VCaP (cell line): ENCODE measurements around the gene GPRC5B.

ENCODE experiments used
- H3K27ac ChIP-seq: fragments of 450-650 bp; 2 replicates; pipeline ENCODE4 v1.5.1; 2017
- TF ChIP-seq, protein P1 (sequence below): fragments of 450-650 bp; conservative IDR thresholded peaks from 2 replicates; pipeline ENCODE4 v1.5.1; 2017; ENCODE audit warnings: mild to moderate bottlenecking, moderate library complexity

GPRC5B gene

DNA sequence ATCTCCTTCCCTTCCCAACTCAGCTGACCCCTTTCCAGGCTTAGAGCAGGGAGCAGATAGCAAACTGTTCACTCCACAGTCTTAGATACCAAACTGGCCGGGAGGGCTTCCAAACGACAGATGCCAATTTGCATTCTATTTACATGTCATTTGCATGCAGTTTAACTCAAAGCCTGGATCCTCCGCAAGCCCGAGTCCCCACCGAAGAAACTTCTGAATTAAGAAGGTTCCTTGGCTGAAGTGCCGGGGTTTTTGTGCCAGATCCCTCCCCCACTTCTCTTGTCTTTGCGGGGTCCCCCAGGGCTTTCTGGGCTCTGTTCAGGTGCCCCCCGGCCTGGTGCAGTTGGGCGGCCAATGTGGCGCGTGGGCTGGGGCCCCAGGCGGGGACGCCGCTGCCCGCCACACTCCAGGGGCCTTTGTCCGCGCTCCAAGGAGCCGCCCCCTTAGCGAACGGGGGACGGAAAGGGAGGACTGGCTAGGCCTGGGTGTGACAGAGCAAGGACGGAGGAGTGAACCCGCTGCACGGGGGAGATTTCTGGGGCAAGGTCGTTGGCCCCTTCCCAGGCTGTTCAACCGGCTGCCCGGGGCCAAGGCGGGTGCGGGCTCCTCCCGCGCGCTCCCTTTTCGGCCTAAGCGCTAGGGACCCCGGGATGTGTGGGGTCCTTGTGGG, 1.2 kb downstream of the GPRC5B start:
- no peak overlapping the region for H3K27ac ChIP-seq
- TF ChIP-seq, protein P1, sequence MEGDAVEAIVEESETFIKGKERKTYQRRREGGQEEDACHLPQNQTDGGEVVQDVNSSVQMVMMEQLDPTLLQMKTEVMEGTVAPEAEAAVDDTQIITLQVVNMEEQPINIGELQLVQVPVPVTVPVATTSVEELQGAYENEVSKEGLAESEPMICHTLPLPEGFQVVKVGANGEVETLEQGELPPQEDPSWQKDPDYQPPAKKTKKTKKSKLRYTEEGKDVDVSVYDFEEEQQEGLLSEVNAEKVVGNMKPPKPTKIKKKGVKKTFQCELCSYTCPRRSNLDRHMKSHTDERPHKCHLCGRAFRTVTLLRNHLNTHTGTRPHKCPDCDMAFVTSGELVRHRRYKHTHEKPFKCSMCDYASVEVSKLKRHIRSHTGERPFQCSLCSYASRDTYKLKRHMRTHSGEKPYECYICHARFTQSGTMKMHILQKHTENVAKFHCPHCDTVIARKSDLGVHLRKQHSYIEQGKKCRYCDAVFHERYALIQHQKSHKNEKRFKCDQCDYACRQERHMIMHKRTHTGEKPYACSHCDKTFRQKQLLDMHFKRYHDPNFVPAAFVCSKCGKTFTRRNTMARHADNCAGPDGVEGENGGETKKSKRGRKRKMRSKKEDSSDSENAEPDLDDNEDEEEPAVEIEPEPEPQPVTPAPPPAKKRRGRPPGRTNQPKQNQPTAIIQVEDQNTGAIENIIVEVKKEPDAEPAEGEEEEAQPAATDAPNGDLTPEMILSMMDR = no peak

DNA sequence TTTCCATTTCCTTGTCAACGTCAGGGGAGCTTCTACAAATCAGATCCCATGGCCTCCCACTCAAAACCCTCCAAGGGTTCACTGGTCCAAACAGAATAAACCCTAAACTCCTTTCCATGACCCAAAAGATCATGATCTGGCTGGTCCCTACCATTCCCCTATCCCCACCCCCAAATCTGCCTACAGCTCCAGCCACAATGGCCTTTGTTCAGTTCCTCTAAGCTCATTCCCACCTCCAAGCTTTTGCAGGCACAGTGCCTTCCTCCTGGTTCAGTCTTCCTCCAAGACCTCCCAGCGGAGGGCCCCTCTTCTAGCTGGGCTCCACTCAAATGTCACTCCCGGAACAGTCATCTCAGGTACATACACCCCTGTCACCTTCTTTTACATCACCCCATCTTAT, 2.0 kb downstream of the GPRC5B start:
- no peak overlapping the region for H3K27ac ChIP-seq
- TF ChIP-seq, protein P1 = no peak

DNA sequence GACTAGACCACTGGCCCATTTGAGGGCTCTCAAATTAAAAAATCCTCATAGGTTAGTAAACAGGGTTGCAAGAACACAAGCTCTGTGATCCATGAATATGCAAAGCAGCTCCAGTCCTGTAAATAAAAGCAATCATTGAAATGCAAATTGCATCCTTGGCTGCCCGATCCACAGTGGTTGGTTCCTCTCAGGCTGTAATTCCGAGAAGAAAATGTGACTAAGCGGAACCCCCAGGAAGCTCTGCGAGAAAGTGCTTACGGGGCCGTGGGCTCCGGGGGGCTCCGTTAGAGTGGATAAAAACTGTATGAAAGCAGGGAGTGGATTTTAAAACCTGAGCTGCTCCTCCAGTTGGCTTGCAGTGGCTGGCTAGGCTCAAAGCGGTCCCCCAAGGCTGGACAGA, 2.5 kb downstream of the GPRC5B start:
- TF ChIP-seq, protein P1 = no peak
- no peak overlapping the region for H3K27ac ChIP-seq

DNA sequence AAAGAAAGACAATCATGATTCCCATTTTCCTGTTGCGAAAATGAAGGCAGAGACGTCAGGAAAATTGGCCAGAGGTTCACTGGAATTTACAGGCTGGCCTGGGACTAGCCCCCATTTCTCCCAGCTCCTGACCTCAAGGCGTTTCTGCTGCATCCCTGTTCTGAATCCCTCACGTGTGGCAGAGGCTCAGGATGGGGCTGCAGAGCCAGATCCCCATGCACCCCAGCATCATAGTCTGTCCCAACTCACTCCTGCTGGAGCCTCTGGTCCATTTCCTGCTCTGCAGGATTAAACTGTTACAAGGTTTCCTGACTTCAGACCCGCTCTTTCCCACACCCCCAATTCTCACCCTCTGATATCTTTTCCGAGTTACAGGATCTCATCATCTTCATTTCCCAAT, 2.9 kb downstream of the GPRC5B start:
- TF ChIP-seq, protein P1 = no peak
- H3K27ac ChIP-seq = no peak overlapping the region

DNA sequence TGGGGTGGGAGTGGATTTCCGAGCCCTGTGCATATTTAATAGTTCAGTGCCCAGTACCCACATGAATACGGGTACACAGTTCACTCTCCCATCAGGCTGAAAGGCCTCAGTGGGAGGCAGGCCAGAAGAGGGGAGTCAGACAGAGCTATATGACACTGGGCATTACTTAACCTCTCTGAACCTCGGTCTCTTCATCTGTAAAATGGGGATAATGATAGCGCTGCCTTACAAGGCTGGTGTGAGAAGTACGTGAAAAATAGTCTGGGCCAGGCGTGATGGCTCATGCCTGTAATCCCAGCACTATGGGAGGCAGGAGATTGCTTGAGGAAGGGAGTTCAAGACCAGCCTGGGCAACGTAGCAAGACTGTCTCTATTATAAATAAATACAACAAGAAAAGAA, 3.6 kb downstream of the GPRC5B start:
- H3K27ac ChIP-seq = no peak overlapping the region
- TF ChIP-seq, protein P1 = no peak

DNA sequence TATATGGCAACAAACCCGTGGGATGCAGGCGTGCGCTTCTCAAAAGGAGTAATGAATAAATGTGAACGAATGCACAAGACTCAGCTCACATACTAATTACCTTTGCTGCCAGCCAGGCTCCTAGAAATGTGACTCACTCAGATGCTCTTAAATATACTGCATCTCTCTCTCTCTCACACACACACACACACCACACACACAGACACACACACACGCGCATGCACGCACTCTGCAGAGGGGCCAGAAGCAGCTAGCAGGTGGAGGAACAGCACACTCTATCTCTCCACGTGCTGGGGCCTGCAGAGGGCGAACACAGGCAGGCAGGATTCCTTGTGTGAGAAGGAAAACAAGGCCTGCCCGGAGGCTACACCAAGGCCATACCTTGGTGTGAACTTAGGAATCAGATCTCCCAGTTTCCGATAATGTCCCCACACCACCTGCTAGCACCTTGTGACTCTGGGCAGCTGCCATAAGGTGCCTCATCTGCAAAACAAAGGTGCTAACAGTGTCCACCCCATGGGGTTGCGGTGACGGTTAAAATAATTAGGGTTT, 5.3 kb downstream of the GPRC5B start:
- TF ChIP-seq, protein P1 = no peak
- H3K27ac ChIP-seq = no peak overlapping the region

DNA sequence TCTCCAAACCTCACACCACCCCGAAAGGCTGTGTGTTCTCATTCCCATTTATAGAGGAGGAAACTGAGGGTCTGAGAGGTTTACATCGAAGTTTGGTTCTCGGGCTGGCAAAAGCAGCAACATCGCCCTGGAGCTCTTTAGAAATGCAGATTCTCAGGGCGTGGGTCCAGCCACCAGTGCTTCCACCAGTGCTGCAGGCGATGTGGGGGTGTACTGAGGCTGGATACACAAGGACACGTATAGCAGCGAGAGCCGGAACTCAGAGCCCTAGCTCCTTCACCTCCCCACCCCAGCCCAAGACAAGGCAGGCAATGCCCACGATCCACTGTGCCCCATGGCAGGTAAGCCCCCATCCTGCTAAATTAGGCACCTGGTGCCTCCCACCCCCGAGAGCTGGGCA, 5.9 kb downstream of the GPRC5B start:
- H3K27ac ChIP-seq = no peak overlapping the region
- TF ChIP-seq, protein P1 = no peak
